GM12872 (cell line): Measurements from ENCODE around the gene ESR2.

Experiments
- CTCF ChIP-seq: IDR thresholded peaks from 3 replicates; pipeline ENCODE4 v1.5.1; 2011; ENCODE audit warnings: low read depth, mild to moderate bottlenecking, low read length, moderate library complexity; ENCODE audit not compliant: insufficient read depth

ESR2 gene

GRCh38 chr14:64255756-64256155, 38.4 kb downstream of the ESR2 start:
- TF ChIP-seq CTCF, result no peak

GRCh38 chr14:64253672-64254071, 40.5 kb downstream of the ESR2 start:
- TF ChIP-seq CTCF, result no peak

- TF ChIP-seq CTCF, result no peak
Measured at GRCh38 chr14:64249363-64249762, 44.8 kb downstream of the ESR2 start.

- TF ChIP-seq CTCF, result no peak
Measured at GRCh38 chr14:64248689-64249088, 45.5 kb downstream of the ESR2 start.

GRCh38 chr14:64247195-64247594, 47.0 kb downstream of the ESR2 start:
- TF ChIP-seq CTCF, result no peak

- no peak for TF ChIP-seq CTCF
Measured at GRCh38 chr14:64246688-64247087, 47.5 kb downstream of the ESR2 start.

- TF ChIP-seq CTCF, result no peak
Measured at GRCh38 chr14:64245491-64245890, 48.7 kb downstream of the ESR2 start.

GRCh38 chr14:64244279-64244678, 49.9 kb downstream of the ESR2 start:
- no peak for TF ChIP-seq CTCF
